Measurements from ENCODE around the gene BRI3BP.

Gene BRI3BP

GRCh38 chr12:124971603-124972002 lies 21.8 kb upstream of the BRI3BP start:
- TF ChIP-seq TCF12 (IDR thresholded peaks at IDR 0.05; ENCODE audit: low read depth) (no peak), MAX (IDR thresholded peaks at IDR 0.05) (no peak), CEBPB (IDR thresholded peaks at IDR 0.05) (no peak), FOXM1 (IDR thresholded peaks at IDR 0.05; ENCODE audit: borderline replicate concordance, low read depth) (no peak), TEAD4 (IDR thresholded peaks at IDR 0.05) (no peak), REST (IDR thresholded peaks at IDR 0.05; ENCODE audit: low read depth) (no peak), RAD21 (IDR thresholded peaks at IDR 0.05; ENCODE audit: low read depth) (no peak), USF1 (IDR thresholded peaks at IDR 0.05) (no peak), EP300 (IDR thresholded peaks at IDR 0.05; ENCODE audit: borderline replicate concordance) (no peak), CREB1 (IDR thresholded peaks at IDR 0.05; ENCODE audit: low read depth) (no peak), EGR1 (IDR thresholded peaks at IDR 0.05) (no peak), NFIC (IDR thresholded peaks at IDR 0.05) (no peak), TAF1 (IDR thresholded peaks at IDR 0.05; ENCODE audit: low read depth) (no peak), ZBTB7A (IDR thresholded peaks at IDR 0.05; ENCODE audit: low read depth) (no peak), YY1 (IDR thresholded peaks at IDR 0.05; ENCODE audit: low read depth) (no peak)

- TF ChIP-seq MAX (IDR thresholded peaks at IDR 0.05) (no peak), TEAD4 (IDR thresholded peaks at IDR 0.05) (no peak), CREB1 (IDR thresholded peaks at IDR 0.05; ENCODE audit: low read depth) (no peak), REST (IDR thresholded peaks at IDR 0.05; ENCODE audit: low read depth) (no peak), EP300 (IDR thresholded peaks at IDR 0.05; ENCODE audit: borderline replicate concordance) (no peak), EGR1 (IDR thresholded peaks at IDR 0.05) (no peak), TAF1 (IDR thresholded peaks at IDR 0.05; ENCODE audit: low read depth) (no peak), FOXM1 (IDR thresholded peaks at IDR 0.05; ENCODE audit: borderline replicate concordance, low read depth) (no peak), TCF12 (IDR thresholded peaks at IDR 0.05; ENCODE audit: low read depth) (no peak), YY1 (IDR thresholded peaks at IDR 0.05; ENCODE audit: low read depth) (no peak), NFIC (IDR thresholded peaks at IDR 0.05) (no peak)
Observed at GRCh38 chr12:124972211-124972610, 21.2 kb upstream of the BRI3BP start.

- no peak for TF ChIP-seq MAX (IDR thresholded peaks at IDR 0.05)
- TF ChIP-seq CREB1 (IDR thresholded peaks at IDR 0.05; ENCODE audit: low read depth): no peak
- no peak for TF ChIP-seq FOXM1 (IDR thresholded peaks at IDR 0.05; ENCODE audit: borderline replicate concordance, low read depth)
- no peak for TF ChIP-seq USF1 (IDR thresholded peaks at IDR 0.05)
- TF ChIP-seq RAD21 (IDR thresholded peaks at IDR 0.05; ENCODE audit: low read depth): no peak
- TF ChIP-seq TEAD4 (IDR thresholded peaks at IDR 0.05): no peak
- TF ChIP-seq CEBPB (IDR thresholded peaks at IDR 0.05): no peak
- no peak for TF ChIP-seq ZBTB7A (IDR thresholded peaks at IDR 0.05; ENCODE audit: low read depth)
- no peak for TF ChIP-seq EGR1 (IDR thresholded peaks at IDR 0.05)
Observed at GRCh38 chr12:124975276-124975675, 18.2 kb upstream of the BRI3BP start.

- TF ChIP-seq FOXM1 (IDR thresholded peaks at IDR 0.05; ENCODE audit: borderline replicate concordance, low read depth) (no peak), TEAD4 (IDR thresholded peaks at IDR 0.05) (no peak), CREB1 (IDR thresholded peaks at IDR 0.05; ENCODE audit: low read depth) (no peak), ZBTB7A (IDR thresholded peaks at IDR 0.05; ENCODE audit: low read depth) (no peak), YY1 (IDR thresholded peaks at IDR 0.05; ENCODE audit: low read depth) (no peak), MAX (IDR thresholded peaks at IDR 0.05) (no peak), RAD21 (IDR thresholded peaks at IDR 0.05; ENCODE audit: low read depth) (no peak), CEBPB (IDR thresholded peaks at IDR 0.05) (no peak), REST (IDR thresholded peaks at IDR 0.05; ENCODE audit: low read depth) (no peak), TCF12 (IDR thresholded peaks at IDR 0.05; ENCODE audit: low read depth) (no peak), EGR1 (IDR thresholded peaks at IDR 0.05) (no peak), USF1 (IDR thresholded peaks at IDR 0.05) (no peak), NFIC (IDR thresholded peaks at IDR 0.05) (no peak), TAF1 (IDR thresholded peaks at IDR 0.05; ENCODE audit: low read depth) (no peak), EP300 (IDR thresholded peaks at IDR 0.05; ENCODE audit: borderline replicate concordance) (no peak)
Observed at GRCh38 chr12:124976999-124977398, 16.4 kb upstream of the BRI3BP start.

All from Ishikawa (cell line).